GM12892 (cell line): ENCODE results near the gene TM9SF4.

Experiments
- POLR2A ChIP-seq: IDR thresholded peaks from 2 replicates; pipeline ENCODE4 v1.6.1; 2011; ENCODE audit warnings: low read depth, low read length, control low read depth
- POLR2AphosphoS5 ChIP-seq: IDR thresholded peaks from 2 replicates; pipeline ENCODE4 v1.6.1; 2011; ENCODE audit warnings: low read depth, low read length, control low read depth
- TAF1 ChIP-seq: IDR thresholded peaks from 2 replicates; pipeline ENCODE4 v1.6.1; 2011; ENCODE audit warnings: low read depth, mild to moderate bottlenecking, control low read depth, low read length, borderline replicate concordance

GRCh38 chr20:32183947-32184635 lies 74.6 kb downstream of the TM9SF4 start:
- TF ChIP-seq TAF1: no peak
- no peak for TF ChIP-seq POLR2A
- TF ChIP-seq POLR2AphosphoS5: no peak
